GM19397 (cell line): Measurements from ENCODE around the gene LRRC9.
"Not testable (repeated sequence)": the region's sequence is repeated elsewhere in the genome, so short reads cannot be mapped to it uniquely, and the experiment has no call there.

Source experiments
- ATAC-seq: cut with Tn5 transposase; IDR thresholded peaks from one replicate; pipeline ENCODE4 v1.9.1; 2021; ENCODE audit warnings: mild to moderate bottlenecking, moderate library complexity; ENCODE audit not compliant: unreplicated experiment

The LRRC9 gene

DNA sequence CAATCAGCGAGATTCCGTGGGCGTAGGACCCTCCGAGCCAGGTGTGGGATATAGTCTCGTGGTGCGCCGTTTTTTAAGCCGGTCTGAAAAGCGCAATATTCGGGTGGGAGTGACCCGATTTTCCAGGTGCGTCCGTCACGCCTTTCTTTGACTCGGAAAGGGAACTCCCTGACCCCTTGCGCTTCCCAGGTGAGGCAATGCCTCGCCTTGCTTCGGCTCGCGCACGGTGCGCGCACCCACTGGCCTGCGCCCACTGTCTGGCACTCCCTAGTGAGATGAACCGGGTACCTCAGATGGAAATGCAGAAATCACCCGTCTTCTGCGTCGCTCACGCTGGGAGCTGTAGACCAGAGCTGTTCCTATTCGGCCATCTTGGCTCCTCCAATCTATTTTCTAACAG, 32.2 kb downstream of the LRRC9 start:
- not testable (repeated sequence) for ATAC-seq

DNA sequence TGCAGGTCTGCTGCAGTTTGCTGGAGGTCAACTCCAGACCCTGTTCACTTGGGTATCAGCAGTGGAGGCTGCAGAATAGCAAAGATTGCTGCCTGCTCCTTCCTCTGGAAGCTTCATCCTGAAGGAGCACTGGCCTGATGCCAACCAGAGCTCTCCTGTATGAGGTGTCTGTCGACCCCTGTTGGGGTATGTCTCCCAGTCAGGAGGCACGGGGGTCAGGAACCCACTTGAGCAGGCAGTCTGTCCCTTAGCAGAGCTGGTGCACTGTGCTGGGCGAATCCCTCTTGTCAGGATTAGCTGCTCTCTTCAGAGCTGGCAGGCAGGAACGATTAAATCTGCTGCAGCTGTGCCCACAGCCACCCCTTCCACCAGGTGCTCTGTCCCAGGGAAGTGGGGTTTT, 37.9 kb downstream of the LRRC9 start:
- not testable (repeated sequence) for ATAC-seq

DNA sequence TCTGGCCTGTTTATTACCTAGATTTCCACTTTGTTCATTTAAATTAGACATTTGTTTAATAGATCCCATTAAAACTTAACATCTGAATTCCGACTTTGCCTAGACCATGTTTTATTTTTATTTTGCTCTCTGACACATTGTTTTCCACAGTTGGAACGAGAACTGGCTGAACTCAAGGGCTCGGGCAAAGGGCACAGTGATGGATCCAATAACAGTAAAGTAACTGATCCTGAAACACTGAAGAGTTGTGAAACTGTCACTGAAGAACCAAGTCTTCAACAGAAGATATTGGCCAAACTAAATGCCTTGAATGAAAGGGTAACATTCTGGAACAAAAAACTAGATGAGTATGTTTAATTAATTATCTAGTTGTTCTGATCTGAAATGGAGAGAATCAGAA, 39.7 kb downstream of the LRRC9 start:
- no peak for ATAC-seq

DNA sequence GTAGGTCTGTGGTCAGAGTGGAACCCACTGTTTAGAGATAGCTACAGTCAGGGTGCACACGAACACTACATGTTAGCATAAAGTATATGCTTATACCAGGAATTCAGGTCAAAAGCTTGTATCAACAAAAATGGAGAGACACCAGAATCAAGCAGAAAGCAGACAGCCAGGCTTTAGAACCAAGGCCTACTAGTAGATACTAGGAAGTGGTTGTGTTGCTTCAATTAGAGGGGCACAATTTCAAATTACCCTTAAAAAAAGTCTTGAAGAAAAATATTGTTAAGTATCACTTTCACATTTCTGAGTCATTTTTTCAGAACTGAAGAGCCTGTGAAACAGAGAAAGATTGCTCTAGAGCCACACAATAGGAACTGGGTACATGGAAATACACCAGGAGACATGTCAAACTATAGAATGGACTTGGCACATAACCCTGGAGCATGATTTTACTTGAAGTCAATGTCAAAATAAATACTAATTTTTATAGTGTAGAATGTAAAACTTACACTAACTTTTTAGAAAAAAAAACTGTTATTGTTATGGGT, 41.6 kb downstream of the LRRC9 start:
- no peak for ATAC-seq

DNA sequence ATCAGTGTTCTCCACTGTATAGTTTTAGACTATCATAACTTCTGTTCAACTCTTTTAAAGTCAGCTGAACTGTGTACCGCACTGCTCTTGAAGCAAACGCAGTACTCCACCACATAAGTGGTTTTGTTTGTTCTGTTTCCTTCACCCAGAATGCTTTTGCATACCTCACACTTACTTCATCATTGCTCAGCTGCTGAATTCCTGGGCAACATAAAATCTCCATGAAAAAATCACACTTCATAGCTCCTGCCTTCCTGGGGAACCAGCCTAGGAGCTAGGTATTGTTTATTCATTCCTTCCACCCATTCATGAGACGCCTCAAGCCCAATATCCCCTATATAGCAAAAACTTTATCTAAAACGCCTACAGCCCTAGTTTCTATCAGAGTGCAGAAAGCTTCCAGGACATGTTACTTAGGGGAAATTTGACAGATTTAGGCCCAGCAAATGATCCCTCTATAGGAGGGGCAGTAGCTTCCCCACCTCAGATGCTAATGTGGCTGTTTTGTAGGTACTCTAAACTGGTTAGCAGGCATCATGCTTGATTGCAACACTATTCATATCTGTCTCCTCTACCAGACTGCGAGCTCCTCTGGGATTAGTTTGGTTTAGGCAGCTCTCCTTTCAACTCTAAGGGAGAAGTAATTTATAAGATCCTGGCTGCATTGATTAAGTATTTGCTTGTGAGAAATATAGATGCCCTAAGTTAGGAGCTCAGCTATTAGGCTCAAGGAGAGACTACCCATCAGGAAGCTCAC, 44.5 kb downstream of the LRRC9 start:
- ATAC-seq = peak; percentile 14

DNA sequence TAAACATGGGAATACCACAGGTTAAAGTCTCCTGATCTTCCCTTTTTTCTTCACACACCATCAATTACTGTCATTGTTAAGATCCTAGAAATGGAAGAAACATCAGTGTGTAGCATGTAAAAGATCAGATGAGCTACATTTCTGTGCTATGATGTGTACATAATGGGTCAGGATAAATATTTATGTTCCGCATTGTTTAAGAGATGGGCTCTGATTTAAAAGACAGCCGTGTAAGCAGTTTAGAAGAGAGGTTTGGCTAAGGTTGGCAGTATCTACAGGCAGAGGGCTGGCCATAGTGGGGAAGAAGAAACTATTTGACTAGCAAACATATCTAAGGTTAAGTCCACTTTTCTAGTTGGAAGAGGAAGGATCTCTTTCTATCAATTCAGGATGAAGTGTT, 49.4 kb downstream of the LRRC9 start:
- no peak for ATAC-seq

DNA sequence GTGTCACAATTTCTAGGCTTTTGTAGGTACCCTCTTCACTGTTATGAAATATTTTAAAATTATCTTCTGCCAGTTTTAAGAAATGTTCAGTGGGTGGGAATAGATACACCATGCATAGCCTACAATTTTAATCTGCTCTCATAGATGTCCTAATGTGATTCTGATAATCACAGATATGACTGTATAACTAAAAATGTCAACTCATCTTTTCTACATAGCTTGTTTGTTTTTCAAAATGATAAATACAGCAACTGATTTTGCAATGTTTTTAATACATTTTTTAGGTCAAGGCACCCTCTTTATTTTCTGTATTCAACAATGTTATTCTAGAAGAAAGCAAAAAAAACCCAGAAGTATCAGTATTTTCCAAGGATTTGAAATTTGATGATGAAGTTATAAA, 61.6 kb downstream of the LRRC9 start:
- ATAC-seq = no peak

DNA sequence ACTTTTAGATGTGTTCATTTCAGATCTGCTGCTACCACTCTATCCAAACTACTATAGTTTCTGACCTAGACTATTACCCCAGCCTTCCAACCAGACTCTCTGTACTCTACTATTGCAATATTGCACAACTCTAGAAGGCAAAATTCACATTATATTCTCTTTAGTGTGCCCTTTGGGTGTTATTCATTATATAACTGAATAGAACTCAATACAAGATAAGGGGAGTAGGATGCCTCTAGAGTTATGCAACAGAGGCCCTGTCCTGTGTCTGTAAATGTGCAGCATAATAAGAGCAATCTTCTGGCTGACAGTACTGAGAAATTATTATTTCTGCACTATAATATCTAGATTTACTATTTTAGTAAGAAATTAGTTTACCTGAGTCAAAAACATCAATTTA, 63.1 kb downstream of the LRRC9 start:
- no peak for ATAC-seq

DNA sequence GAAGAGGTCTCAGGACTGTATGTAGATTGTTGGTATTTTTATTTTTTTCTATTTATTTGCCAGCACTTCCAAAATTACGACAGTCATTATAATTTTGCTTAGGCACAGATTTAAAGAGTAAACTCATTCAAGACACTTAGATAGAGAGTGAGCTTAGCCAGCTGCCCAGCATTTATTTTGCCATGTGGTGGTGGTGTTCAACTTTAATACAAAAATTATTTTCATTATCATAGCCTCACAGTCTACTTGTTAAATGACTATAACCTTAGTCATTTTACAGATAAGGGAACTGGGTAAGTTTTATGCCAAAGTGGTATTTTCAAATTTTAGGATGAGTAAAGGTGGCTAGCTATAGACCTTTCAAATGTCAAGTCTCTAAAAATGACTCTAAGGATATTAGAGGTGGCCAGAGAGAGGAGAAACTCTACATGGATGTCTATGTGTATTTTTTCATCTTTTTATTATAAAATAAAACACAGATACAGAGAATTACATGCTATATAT, 66.7 kb downstream of the LRRC9 start:
- ATAC-seq = no peak

DNA sequence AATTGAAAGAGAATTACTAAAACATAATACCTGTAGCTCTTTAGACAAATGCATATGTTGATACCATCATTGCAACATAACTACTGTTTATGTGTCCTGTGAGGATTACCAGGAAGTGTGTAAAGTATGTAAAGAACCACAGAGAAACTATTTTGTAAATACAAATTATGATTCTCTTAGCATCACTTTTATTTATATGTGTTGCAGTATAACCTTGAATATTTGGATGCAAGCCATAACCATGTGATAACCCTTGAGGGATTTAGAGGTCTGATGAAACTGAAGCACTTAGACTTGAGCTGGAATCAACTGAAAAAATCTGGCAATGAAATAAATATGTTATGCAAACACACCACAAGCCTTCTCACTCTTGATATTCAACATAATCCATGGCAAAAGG, 77.5 kb downstream of the LRRC9 start:
- ATAC-seq = no peak

DNA sequence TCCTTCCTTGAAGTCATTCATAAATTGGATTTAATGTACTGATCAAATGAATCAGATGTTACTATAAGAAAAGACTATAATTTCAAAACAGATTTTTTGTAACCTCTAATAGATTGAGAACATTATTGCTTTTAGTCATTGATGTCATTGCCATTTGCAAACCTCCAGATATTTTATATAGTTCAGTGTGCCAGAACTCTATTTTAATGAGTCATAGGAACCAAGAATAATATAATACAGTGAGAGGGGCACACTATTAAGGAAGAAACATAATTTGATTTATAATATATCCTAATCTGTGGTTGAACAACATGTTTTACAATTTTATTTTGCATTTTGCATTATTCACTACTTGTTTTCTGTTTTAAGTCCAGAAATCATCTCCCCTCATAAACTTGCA, 78.0 kb downstream of the LRRC9 start:
- ATAC-seq = no peak

DNA sequence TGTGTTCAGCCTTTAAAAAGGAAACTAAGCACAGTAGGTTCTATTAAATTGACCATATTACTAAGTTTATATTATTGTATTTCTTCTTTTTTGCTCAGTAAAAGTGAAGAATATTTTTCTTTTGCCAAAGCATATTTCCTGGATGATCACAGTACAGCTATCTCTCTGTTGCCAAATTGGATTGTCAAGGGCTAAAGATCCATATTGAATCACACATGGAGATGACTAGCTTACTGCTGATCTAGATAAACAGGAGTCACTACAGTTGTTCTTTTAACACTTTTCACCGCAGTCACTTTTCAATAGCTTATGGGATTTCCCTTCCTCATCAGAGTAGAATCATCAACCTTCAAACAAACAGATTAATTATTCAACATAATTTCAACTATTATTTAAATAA, 78.6 kb downstream of the LRRC9 start:
- no peak for ATAC-seq

DNA sequence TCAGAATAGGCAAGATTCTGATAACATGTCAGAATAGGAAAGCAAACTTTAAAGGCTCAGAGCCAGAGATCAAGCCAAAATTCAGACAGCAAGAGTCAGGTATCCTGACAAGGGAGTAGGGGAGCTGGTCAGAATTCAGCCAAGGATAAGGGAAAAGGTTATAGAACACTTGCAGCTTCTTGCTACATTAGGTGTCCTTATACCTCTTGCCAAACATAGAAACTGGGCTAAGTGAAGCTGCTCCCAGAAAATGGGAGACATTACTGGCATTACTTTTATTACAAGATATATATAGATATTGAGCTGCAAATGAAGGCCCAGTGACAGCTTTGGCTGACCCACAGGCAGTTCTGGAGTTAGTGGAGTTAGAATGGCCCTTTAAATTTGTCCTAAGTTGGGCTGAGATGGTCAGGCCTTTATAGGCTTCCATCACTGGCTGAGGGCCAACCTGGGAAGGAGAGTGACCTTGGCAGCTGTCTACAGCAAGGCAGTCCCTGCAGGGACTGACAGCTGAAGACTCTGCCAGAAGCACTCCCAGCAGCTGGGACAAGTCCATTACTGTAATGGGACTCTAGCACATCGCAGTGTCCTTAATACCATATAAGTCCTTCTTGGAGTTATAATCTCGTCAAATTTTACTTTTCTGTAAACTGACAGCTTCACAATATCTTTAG, 83.0 kb downstream of the LRRC9 start:
- no peak for ATAC-seq

DNA sequence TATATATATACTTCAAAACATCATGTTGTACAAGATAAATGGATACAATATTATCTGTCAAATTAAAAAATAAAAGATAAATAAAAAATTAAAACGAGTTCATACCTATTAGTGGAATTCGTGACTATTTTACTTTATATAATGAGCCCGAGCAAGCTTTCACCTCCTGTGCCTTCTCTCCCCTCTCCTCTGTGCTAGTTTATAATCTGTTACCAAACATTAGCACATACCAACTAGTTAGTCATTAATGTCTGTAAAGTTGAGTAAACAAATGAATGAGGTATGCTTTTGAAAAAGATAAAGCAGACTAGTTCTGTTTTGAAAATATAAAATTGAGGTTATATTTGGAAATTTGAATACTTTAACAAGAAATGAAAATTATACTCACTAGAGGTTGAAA, 84.0 kb downstream of the LRRC9 start:
- no peak for ATAC-seq

DNA sequence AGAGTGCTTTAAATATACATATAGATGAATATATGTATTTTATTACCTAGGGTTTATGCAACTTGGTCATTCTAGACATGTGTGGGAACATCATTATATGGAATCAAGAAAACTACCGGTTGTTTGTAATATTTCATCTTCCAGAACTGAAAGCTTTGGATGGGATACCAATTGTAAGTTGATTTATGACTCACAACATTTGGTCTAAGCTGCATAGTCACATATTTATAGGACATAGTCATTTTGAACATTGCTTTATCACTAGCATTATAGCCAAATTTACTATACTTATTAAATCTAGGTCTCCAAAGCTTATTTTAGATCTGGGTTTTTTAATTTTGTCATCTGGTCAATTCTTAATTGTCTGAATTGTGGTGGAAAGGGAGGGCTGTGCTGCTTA, 88.1 kb downstream of the LRRC9 start:
- no peak for ATAC-seq

DNA sequence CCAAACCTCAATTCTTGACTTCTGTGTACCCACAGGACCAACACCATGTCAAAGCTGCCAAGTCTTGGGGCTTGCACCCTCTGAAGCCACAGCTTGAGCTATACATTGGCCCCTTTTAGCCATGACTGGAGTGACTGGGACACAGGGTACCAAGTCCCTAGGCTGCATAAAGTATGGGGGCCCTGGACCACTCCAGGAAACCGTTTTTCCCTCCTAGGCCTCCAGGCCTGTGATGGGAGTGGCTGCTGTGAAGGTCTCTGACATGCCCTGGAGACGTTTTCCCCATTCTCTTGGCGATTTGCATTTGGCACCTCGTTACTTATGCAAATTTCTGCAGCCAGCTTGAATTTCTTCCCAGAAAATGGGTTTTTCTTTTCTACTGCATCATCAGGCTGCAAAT, 90.3 kb downstream of the LRRC9 start:
- not testable (repeated sequence) for ATAC-seq

DNA sequence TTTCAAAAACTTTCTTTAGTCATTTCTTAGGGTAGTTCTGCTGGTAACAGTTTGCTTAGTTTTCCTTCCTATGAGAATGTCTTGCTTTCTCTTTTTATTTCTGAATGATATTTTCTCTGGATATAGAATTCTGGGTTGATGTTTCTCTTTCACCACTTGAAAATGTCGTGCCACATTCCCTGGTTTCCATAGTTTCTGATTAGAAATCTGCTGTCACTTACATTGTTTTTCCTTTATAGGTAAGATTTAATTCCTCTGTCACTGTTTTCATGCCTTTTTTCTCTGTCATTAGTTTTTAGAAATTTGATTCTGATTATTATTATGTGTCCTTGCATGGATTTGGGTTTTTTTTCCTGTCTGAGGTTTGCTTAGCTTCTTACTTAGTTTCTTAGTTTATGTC, 94.5 kb downstream of the LRRC9 start:
- ATAC-seq = no peak

DNA sequence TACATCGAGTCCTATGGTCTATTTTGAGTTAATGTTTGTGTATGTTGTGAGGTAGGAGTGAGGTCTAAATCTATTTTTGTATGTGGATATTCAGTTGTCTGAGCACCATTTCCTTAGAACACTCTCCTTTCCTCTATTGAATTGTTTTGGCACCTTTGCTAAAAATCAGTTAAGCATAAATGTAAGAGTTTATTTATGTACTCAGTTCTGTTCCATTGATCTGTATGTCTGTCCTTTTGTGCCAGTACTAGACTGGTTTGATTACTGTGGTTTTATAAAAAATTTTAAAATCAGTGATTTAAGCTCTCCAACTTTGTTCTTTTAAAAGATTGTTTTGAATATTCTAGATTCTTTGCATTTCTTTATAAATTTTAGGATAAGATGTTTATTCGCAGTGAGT, 101.7 kb downstream of the LRRC9 start:
- no peak for ATAC-seq

DNA sequence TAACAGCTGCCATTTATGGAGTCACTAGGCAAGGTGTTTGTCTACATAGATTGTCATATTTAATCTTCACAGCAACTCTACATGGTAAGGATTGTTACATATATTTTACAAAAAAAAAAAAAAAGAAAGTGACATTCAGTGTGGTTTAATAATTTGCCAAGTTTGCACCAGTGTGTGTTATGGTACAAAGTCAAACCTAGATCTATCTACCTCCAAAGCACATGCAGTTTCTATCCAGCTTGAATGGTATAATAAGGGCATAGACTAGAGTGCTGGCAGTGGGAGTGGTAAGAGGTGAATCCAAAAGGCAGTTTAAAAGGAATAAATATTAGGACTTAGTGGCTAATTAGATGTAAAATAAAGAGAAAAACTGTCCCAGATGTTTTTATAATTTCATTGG, 105.6 kb downstream of the LRRC9 start:
- no peak for ATAC-seq

DNA sequence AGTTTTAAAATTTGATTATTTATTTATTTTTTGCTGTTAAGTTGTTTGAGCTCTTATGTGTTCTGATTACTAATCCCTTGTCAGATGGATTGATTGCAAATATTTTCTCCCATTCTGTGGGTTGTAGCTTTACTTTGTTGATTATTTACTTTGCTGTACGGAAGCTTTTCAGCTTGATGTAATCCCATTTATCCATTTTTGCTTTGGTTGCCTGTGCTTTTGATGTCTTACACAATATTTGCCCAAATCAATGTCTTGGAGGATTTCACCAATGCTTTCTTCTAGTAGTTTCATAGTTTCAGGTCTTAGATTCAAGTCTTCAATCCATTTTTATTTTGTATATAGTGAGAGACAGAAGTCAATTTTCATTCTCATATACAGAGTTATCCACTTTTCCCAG, 115.2 kb downstream of the LRRC9 start:
- no peak for ATAC-seq

DNA sequence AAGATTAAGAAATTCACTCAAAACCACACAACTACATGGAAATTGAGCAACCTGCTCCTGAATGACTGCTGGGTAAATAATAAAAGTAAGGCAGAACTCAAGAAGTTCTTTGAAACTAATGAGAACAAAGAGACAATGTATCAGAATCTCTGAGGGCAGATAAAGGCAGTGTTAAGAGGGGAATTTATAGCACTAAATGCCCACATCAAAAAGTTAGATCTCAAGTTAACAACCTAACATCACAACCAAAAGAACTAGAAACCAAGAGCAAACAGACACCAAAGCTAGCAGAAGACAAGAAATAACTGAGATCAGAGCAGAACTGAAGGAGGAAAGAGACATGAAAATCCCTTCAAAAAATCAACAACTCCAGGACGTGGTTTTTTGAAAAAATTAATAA, 128.0 kb downstream of the LRRC9 start:
- not testable (repeated sequence) for ATAC-seq

DNA sequence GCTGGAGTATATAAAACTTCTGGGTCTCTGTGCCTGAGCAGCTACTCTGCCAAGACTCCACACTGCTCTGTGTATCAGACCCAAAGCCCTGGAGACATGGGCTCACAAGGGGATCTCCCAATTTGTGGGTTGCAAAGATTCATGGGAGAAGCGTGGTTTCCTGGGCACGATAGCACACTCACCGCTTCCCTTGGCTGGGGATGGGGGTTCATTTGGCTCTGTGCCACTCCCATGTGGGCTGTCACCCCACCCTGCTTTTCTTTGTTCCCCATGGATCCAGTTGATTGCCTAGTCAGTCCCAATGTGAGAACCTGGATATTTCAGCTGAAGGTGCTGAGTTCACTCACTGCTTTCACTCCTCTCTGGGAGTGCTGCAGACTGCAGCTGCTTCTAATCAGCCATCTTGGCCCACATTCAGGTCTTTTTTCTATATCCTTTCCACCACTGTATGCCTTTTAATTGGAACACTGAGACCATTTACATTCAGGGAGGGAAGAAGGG, 131.8 kb downstream of the LRRC9 start:
- ATAC-seq = no peak
